ENCODE data around the gene PHTF1.
"Not testable (repeated sequence)": the region's sequence is repeated elsewhere in the genome, so short reads cannot be mapped to it uniquely, and the experiment has no call there.

Gene PHTF1

DNA sequence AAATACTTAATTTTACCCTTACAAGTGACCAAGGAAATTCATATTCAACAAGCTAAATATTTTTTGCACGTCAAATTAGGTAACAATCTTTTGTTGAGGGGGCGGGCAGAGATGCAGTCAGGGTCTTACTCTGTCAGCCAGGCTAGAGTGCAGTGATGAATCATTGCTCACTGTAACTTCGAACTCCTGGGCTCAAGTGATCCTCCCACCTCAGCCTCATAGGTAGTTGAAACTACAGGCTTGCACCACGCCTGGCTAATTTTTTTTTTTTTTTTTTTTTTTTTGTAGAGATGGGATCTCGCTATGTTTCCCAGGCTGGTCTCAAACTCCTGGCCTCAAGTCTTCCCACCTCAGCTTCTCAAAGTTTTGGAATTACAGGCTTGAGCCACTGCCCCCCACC is 26.5 kb downstream of the PHTF1 start:
- in situ Hi-C loops (cut with MboI; ENCODE audit: low sequenced_read_pairs), result no loop called here

DNA sequence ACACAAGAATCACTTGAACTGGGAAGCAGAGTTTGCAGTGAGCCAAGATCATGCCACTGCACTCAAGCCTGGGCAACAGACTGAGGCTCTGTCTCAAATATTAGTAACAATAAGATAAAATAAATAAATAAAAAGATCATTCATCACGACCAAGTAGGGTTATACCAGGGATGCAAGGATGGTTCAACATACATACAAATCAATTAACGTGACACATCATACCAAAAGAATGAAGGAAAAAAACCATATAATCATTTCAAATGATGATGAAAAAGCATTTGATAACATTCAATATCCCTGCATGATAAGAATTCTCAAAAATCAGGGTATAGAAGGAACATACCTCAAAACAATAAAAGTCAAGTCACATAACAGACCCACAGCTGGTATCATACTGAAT is 38.3 kb downstream of the PHTF1 start:
- in situ Hi-C loops (cut with MboI; ENCODE audit: low sequenced_read_pairs), result no loop called here

DNA sequence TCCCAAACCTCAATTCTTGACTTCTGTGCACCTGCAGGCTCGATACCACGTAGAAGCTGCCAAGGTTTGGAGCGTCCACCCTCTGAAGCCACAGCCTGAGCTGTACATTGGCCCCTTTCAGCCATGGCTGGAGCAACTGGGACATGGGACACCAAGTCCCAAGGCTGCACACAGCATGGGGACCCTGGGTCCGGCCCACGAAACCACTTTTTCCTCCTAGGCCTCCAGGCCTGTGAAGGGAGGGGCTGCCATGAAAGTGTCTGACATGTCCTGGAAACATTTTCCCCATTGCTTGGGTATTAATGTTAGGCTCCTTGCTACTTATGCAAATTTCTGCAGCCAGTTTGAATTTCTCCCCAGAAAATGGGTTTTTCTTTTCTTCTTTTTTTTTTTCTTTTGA is 40.7 kb downstream of the PHTF1 start:
- in situ Hi-C loops (cut with MboI; ENCODE audit: low sequenced_read_pairs), result not testable (repeated sequence)

DNA sequence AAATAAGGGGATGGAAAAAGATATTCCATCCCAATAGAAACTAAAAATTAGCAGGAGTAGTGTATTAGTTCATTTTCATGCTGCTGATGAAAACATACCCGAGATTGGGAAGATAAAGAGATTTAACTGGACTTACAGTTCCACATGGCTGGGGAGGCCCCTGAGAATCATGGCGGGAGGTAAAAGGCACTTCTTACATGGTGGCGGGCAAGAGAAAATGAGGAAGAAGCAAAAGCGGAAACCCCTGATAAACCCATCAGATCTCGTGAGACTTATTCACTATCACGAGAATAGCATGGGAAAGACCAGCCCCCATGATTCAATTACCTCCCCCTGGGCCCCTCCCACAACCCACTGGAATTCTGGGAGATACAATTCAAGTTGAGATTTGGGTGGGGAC is 41.8 kb downstream of the PHTF1 start:
- in situ Hi-C loops (cut with MboI; ENCODE audit: low sequenced_read_pairs), result not testable (repeated sequence)

DNA sequence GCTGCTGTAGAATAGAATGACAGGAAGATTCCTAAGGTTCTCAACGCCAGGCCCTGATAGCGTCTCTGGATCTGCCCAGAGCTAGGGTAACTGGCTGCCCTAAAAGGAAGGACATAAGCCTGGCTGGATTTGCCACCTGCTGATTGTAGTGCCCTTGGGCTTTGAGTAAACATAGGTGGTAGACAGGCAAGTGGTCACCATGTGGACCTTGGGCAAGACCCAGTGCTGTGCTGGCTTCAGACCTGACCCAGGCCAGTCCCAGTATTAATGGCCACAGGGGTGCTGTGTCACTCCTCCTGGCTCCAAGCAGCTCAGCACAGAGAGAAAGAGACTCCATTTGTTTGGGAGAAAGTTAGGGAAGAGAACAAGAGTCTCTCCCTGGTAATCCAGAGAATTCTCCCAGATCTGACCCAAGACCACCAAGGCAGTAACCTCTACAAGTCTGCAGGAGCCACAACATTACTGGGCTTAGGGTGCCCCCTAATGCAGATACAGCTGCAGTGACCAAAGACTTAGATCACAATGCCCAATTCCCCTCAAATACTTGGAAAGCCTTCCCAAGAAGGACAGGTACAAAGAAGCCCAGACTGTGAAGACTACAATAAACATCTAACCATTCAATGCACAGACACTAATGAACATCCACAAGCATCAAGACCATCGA is 44.5 kb downstream of the PHTF1 start:
- in situ Hi-C loops (cut with MboI; ENCODE audit: low sequenced_read_pairs), result no loop called here

DNA sequence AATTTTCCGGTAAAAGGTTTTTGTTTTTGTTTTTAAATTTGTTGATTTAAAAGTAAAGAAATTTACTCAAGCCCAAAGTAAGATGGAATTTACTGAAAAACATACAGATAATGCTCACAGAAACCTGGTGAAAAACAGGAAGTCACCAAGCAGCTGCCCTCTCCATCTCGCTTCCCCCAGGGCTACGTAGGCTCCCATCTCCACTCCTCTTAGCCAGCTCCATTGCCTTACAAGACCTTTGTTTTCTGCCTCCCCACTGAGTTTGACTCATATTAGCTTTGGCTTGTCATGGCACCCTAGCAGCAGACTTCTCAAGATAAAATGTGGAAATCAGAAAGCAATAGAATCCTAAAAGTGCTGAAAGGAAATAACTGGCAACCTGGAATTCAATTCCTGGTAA is 57.9 kb downstream of the PHTF1 start:
- in situ Hi-C loops (cut with MboI; ENCODE audit: low sequenced_read_pairs), result no loop called here

DNA sequence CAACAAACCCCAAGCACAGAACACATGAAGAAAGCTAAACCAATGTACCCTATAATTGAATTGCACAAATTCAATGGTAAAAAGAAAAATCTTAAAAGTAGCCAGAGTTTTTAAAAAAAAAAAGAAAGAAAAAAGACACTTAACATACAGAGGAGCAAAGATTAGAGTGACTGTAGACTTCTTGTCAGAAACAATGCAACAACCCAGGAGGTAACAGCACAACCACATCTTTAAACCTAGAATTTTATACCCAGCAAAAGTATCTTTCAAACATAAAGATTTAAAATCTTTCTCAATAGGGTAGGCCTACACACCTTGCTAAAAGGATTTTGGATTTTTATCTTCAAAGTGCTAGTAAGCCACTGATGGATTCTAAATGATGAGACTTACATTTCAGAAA is 64.4 kb downstream of the PHTF1 start:
- in situ Hi-C loops (cut with MboI; ENCODE audit: low sequenced_read_pairs), result no loop called here

DNA sequence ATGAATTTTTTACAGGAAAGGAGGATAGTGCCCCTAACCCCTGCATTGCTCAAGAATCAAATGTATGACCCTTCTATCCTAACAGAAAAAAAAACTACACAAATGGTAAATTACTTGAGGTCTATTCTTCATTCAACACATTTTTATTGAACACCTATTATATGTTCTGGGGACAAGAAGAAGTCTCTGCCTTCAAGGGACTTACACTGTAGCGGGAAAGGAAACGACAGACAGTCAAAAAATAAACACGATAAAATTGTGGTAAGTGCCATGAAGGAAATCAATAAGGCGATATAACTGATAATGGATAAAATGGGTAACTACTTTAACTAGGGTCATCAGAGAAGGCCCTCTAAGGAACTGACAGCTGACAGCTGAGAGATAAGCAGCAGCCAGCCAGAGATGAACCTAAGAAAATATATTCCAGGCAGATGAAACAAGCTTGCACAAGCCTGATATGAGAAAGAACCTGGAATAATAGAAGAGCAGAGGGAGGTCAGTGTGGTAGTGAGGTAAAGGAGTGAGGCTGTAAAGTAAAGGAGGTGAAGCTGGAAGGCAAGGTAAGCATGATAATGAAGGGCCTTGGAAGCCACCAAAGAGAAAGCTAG is 66.4 kb downstream of the PHTF1 start:
- in situ Hi-C loops (cut with MboI; ENCODE audit: low sequenced_read_pairs), result no loop called here

DNA sequence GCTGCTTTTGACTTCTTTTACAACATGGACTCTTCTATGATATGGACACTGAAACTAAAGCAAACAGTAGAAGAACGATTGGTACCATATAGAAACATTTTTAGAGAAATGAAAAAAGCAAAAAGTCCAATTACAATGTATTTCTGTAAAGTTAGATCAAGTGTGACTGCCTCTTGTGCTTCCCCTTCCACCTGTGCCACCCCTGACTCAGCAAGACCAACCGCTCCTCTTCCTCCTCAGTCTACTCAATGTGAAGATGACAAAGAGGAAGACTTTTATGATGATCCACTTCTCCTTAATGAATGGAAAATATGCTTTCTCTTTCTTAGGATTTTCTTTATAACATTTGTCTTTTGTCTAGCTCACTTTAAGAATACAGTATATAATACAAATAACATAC is 66.9 kb downstream of the PHTF1 start:
- in situ Hi-C loops (cut with MboI; ENCODE audit: low sequenced_read_pairs), result no loop called here

DNA sequence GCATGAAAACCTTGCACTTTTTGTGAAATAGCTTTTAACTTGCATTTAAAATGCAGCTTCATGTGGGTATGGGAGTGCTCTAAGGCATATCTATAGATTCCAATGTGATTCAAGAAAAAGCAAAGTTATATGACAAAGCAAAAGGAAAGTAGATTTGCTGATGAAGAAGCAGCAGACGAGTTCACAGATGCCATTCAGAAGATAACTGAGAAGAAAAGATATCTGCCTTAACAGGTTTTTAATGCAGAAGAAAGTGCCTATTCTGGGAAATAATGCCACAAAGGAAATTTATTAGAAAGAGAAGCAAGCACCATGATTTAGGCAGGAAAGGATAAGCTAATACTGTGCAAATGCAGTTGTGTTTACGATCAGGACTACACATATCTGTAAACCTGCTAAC is 68.1 kb downstream of the PHTF1 start:
- in situ Hi-C loops (cut with MboI; ENCODE audit: low sequenced_read_pairs), result no loop called here

DNA sequence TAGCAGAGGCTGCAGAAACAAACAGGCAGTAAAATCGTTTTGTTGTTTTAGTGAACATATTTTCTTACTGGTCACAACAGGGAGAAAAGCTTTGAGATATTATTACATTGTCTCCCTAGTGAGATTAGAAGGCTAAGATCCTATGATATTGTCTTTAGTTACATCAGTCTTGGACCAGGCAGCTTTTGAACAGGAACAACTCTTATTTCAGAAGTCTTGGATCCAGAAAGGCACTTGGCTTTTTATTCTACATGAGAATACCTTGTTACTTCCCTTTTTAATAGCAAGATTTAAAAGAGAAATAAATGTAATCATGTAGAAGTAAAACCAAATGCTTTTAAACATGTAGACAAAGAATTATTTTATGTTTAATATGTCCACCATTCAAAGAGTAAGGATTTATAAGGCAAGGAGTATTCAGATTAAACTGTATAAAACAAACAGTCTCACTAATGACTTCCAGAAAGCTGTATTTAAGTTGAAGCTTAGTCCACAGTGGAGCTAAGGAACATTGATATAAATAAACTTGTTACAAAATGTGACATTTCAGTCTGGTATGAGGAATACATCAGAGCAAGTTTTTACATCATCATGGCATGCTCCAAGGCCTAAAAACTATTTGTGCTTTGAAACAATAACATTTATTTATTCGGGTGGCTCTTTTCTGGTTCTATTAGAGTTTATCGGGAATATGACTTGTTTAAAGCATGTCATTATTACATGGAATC is 72.2 kb downstream of the PHTF1 start:
- in situ Hi-C loops (cut with MboI; ENCODE audit: low sequenced_read_pairs), result no loop called here

DNA sequence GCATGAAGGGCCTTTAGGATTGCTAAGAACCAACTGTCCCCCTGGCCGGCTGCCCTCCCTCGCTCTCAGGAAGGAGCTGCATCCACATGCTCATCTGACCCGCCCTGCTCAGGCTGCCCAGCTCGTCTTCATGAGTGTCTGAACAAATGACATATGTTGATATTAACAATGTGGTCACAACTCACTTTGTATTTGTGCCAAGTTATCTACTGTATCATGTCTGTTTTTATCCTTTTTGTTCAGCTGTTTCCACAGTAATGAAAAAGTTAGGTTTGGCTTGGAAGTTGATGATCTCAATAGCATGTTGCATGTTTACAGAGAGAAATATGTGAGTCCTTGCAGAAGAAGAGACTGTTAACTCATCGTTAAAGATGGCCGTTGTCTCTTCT is 75.1 kb downstream of the PHTF1 start:
- in situ Hi-C loops (cut with MboI; ENCODE audit: low sequenced_read_pairs), result no loop called here

DNA sequence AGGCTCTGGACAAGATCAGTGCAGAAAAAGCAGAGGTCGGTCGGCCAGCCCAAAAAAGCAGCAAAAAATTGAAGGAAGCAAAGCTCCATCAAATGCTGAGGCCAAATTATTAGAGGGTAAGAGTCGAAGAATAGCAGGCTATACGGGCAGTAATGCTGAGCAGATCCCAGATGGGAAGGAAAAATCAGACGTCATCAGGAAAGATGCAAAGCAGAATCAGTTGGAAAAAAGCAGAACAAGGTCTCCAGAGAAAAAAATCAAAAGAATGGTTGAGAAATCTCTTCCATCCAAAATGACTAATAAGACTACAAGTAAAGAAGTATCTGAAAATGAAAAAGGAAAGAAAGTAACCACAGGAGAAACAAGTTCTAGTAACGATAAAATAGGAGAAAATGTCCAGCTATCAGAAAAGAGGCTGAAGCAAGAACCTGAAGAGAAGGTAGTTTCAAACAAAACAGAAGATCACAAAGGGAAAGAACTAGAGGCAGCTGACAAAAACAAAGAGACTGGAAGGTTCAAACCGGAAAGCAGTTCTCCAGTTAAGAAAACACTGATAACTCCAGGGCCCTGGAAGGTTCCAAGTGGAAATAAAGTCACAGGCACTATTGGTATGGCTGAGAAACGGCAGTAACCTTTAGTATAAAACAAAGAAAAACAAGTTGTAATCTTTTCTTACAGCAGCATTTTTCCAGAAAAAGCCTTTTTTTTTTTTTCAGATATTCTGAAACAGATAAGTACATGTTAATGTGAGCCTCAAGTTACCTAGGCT is 75.7 kb downstream of the PHTF1 start:
- in situ Hi-C loops (cut with MboI; ENCODE audit: low sequenced_read_pairs), result no loop called here

DNA sequence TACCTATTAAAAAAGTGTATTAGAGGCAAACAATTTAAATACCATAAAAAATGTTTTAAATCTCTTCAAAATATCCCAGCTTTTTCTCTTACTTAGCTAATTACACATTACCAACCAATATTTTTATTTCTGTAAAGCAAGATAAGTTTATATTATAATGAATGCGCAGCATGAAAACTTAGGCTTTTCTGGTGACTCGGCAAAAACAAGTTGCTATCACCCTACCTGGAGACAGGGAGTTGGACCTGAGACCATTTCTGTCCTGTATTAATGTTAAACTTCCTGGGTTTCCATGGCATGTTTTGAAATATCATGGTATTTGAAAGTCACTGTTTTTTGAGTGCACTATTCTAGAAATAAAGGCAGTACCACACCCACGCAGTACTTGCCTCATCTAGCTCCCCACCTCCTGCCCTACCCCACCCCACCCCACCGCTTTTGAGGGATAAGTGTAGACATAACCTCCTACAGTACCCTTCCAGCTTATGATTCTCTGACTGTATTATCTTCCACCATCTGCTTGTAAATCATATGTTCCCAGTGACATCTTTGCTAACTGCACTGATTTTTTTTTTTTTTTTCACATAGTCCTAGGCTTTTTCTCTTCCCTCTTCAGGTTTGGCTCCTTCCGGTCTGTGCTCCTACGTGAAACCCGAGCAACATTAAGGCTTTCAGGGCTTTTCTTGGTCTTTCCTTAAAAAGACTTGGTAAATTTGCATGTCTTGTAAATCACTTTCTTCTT is 77.5 kb downstream of the PHTF1 start:
- in situ Hi-C loops (cut with MboI; ENCODE audit: low sequenced_read_pairs), result no loop called here

DNA sequence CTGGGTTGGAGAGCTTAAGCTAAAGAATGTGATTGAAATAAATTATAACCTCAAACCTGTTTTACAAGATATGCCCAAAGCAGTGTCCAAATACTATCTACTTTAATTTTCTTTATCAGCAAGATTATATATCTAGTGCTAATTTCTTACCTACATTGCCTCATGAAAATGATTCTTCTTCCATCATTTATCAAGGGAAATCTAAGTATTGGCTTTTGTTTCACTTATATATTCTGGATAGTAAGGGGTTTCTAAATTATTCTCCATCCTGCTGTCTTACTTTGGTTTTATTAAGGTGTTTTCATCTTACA is 81.2 kb downstream of the PHTF1 start:
- in situ Hi-C loops (cut with MboI; ENCODE audit: low sequenced_read_pairs), result no loop called here

DNA sequence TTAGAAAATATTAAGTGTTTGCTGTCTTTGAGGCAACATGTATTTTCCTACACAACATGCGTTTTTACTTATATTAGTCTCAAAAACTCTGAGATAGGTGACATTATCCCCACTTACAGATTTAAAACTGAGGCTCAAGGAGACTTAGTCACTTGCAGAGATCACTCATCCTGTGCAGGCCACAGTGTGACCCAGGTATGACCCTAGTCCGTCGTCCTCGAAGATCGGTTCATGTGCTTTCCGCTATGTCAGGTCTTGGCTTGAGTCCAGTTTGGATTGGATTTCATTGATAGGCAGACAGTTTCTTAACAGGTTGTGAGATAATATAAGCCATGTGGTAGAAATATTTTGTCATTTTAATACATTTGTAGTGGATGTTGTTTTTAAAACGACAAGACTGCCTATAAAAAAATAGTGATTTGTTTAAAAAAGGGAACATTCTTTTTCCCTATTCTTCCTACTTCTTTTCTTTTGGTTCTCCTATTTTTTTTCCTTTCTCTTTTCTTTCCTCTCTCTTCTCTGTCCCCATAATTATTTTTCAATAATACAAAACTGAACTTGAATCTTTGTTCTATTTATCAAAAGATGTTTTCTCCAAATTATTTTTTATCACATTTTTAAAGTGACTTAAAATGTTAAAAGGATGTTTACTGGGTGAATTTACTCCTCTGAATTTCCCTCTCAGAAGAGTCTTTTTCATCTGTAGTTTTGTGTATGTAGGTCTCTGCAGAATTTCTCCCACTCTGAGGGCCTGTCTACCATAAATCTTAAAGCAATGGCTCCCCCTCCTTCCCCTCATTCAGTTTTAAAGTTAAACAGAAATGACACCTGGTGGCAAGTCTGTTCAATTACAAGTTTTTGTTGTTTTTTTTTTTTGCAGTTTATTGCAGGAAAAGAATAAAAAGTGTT is 81.8 kb downstream of the PHTF1 start:
- in situ Hi-C loops (cut with MboI; ENCODE audit: low sequenced_read_pairs), result no loop called here

DNA sequence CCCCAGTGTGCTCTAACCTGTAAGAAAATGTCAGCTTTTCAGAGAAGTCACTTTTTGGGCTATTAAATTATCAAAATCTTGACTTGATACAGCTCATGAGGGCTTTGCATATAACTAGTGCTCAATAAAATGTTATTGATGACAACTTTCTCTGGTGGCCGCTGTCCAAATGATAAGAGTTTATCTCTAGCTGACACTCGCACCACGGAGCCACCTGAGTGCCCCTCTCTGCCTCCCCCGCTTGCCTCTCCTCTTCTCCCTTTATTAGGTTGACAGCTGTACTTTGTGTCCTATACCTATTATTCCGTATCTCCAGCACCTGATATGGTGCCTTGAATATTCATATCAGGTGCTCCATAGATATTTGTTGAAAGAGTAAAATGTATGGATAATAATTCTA is 82.8 kb downstream of the PHTF1 start:
- in situ Hi-C loops (cut with MboI; ENCODE audit: low sequenced_read_pairs), result no loop called here

DNA sequence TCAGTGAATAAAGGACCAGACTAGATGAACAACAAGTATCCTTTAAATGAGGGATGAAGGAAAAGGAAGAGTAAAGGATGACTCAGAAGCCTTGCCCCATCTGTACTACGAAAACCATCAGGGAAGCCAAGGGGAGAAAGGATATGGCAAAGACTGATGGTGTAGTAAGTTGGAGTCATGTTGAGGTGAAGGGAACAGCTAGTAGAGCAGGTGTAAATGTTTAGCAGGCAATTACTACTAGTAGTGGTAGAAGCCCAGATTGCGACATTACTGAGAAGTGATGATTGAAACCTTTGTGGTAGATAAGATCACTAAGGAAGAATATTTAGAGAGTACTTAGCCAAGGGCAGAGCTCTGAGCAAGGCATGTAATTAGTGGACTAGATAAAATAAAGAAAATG is 84.0 kb downstream of the PHTF1 start:
- in situ Hi-C loops (cut with MboI; ENCODE audit: low sequenced_read_pairs), result no loop called here

DNA sequence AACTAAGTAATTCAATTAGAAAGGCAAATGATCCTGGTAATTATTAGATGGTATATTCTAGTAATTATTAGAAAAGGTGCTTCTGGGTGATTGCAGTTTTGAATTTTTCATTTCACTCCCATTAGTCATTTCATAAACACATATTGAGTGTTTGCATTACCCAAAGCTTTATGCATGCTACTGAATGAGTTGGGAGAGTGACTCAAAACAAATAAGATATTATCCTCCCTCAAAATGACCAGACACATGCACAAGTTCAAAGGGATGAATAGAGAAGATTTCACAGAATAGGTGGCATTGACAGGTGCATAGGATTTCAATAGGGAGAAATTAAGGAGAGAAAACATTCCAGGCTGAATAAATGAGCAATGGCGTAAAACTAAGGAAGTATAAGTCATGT is 84.7 kb downstream of the PHTF1 start:
- in situ Hi-C loops (cut with MboI; ENCODE audit: low sequenced_read_pairs), result no loop called here

DNA sequence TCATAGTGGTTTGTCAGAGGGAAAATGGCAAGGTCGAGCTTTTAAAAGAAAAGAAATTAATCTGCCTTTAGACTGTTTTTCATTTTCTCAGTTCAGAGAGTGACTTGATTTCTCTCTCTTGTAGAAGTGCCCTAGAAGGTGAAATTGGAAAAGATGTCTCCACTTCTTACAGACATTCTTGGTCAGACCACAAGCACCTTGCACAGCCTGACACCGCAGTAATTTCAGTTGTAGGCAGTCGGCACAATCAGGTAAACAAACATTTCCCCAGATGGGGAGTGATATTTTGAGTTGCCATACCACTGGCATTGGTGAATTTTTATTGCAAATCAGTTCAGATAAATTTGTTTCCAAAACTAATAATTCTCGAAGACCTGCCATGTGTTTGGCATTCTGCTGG is 86.8 kb downstream of the PHTF1 start:
- in situ Hi-C loops (cut with MboI; ENCODE audit: low sequenced_read_pairs), result no loop called here
